GM11168 (cell line): ENCODE results near the gene SLMAP.
"Not testable (repeated sequence)": the region's sequence is repeated elsewhere in the genome, so short reads cannot be mapped to it uniquely, and the experiment has no call there.

ENCODE experiments used
- in situ Hi-C: fragments of 300-500 bp; cut with MboI; formaldehyde crosslinking; loops from one replicate; pipeline ENCODE4 v1.12.0; 2022; ENCODE audit warnings: low sequenced_read_pairs; ENCODE audit not compliant: unreplicated experiment

The SLMAP gene

GRCh38 chr3:57872606-57873005 is 116.5 kb downstream of the SLMAP start:
- in situ Hi-C loops: no loop called here

GRCh38 chr3:57876632-57877031 is 120.5 kb downstream of the SLMAP start:
- in situ Hi-C loops: no loop called here

GRCh38 chr3:57877116-57877515 is 121.0 kb downstream of the SLMAP start:
- in situ Hi-C loops: no loop called here

GRCh38 chr3:57884436-57884835 is 128.3 kb downstream of the SLMAP start:
- in situ Hi-C loops: not testable (repeated sequence)

GRCh38 chr3:57889807-57890206 is 133.7 kb downstream of the SLMAP start:
- in situ Hi-C loops: no loop called here

- in situ Hi-C loops: no loop called here
These were observed 134.8 kb downstream of the SLMAP start for GRCh38 chr3:57890874-57891273.

GRCh38 chr3:57892423-57892822 is 136.3 kb downstream of the SLMAP start:
- in situ Hi-C loops: no loop called here

- in situ Hi-C loops: no loop called here
These were observed 137.0 kb downstream of the SLMAP start for GRCh38 chr3:57893156-57893555.

- in situ Hi-C loops: no loop called here
These were observed 137.6 kb downstream of the SLMAP start for GRCh38 chr3:57893668-57894067.

GRCh38 chr3:57896031-57896430 is 139.9 kb downstream of the SLMAP start:
- in situ Hi-C loops: no loop called here

- in situ Hi-C loops: no loop called here
These were observed 140.6 kb downstream of the SLMAP start for GRCh38 chr3:57896691-57897090.

GRCh38 chr3:57900786-57901185 is 144.7 kb downstream of the SLMAP start:
- in situ Hi-C loops: no loop called here

GRCh38 chr3:57903124-57903890 is 147.2 kb downstream of the SLMAP start:
- in situ Hi-C loops: no loop called here

GRCh38 chr3:57910990-57911389 is 154.9 kb downstream of the SLMAP start:
- in situ Hi-C loops: no loop called here

GRCh38 chr3:57911593-57911992 is 155.5 kb downstream of the SLMAP start:
- in situ Hi-C loops: no loop called here

GRCh38 chr3:57917601-57918000 is 161.5 kb downstream of the SLMAP start:
- in situ Hi-C loops: no loop called here

- in situ Hi-C loops: no loop called here
These were observed 162.2 kb downstream of the SLMAP start for GRCh38 chr3:57918123-57918837.

GRCh38 chr3:57919987-57920386 is 163.9 kb downstream of the SLMAP start:
- in situ Hi-C loops: no loop called here

- in situ Hi-C loops: no loop called here
These were observed 167.0 kb downstream of the SLMAP start for GRCh38 chr3:57923101-57923500.

GRCh38 chr3:57923752-57924151 is 167.6 kb downstream of the SLMAP start:
- in situ Hi-C loops: no loop called here

GRCh38 chr3:57927166-57927565 is 171.1 kb downstream of the SLMAP start:
- in situ Hi-C loops: no loop called here

- in situ Hi-C loops: no loop called here
These were observed 171.8 kb downstream of the SLMAP start for GRCh38 chr3:57927916-57928315.
